DMS 273 treated with DMSO at 0.1 percent for 48 hours (cell line): ENCODE results near the gene GPR158.

Experiments used
- DNase-seq: peaks from one replicate; lab custom pipeline; 2025; lab: John Stamatoyannopoulos, UW

GPR158 gene

DNA sequence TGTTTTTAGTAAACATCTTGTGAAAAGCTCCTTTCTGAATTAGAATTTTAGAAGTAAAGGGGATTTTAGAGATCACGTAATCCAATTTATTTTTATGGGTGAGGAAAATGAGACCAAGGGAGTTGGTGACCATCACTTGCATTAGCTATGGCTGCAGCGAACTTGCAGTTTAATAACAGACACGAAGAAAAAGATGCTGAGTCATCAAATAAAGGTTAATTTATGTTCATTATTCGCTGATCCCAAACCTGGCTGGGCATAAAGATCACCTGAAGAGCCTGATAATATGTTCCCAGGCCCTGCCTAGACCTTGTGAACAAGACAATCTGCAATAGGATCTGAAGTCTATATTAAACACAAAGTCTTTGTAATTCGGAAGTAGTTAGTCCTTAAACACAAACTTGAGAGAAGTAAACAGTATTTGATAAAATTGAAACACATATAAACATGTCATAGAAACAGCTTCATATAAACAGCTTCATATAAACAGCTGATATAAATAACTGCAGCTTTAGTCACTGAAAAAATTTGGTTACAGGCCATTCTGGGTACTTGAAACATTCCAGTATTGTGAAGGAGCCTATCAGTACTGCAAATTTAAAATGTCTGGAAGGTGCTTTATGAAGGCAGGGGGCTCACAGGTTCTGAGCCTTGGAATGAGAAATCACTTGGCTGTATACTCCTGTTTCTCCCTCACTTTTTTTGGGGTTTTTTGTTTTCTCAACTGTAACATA, 16.5 kb downstream of the GPR158 start:
- DNase-seq = no peak

DNA sequence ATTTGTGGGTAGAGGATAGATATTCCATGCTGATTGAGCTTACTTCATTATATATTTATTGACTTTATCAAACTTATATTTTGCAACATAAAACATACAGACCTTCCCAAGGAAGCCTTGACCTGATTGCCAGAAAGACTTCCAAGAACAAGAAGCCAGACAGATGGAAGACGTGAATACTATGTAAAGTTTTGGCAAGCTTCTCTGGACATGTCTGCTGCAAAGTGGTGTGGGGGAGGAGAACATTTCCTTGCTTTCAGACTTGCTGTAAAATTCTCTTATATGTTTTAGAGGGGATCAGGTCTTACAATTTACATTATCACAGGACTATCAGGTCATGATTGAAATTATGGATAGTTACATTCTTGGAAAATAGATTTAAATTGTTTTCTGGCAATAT, 23.4 kb downstream of the GPR158 start:
- no peak for DNase-seq

- DNase-seq = no peak
These were observed 32.1 kb downstream of the GPR158 start for GRCh38 chr10:25206693-25207414.

DNA sequence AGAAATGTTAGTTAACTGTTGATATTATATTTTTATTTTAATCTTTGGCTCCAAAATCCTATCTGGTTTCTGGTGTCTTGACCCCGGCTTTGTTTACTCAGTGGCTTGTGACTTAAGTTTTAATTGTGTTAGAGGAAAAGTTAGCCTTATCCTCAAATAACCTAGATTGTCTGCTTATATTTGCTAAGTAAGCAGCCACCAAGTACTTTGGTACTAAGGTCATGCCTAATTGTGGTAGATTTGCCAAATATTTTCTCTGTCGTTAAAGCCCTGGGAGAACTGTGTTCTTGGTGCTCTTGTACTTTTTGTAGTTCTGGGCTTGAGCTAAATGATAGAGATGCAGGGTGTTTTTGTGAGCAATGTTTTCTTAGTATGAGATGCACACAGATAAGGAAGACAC, 34.8 kb downstream of the GPR158 start:
- no peak for DNase-seq

- DNase-seq = no peak
These were observed 35.5 kb downstream of the GPR158 start for GRCh38 chr10:25210265-25210664.

- no peak for DNase-seq
These were observed 45.4 kb downstream of the GPR158 start for GRCh38 chr10:25220156-25220555.

GRCh38 chr10:25222085-25222660, 47.4 kb downstream of the GPR158 start:
- DNase-seq = no peak

DNA sequence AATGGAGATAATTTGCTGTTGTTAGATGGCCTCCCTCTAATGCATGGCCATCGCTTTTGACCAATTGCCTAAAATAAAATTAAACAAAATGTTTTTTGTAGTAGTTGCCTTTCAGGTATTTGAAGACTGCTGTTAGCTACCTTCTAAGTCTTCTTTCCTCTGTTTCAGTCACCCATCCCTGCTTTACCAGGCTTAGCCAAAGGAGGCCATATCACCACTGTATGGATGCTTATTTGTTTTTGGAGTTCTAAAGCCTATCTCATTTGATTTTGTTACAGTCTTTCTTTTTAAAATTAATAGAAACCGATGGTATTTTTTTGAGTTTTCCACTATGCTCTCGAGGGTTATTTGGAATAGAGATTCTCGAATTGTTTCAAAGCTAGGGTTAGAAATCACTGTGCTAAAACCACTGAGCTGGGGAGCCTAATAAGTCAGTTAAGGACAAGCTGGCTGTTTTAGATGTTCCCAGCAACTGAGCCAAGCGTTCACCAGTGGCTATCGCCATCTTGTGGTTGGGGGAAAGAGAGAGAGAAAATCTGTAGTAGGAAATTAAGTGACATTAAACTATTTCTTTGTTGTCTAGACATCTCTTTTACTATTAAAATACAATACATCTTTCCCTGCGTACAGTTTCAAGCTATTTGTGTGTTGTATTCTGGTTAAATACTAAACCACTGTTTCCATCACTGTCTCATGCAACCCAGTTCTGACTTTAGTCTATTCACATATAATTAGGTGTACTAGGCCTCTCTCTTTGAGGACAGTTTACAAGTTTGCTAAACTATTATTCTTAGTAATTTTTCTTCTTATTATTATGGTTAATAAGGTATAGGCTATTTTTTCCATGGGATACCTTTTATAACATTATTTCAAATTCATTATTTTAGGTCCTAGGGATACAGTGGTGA, 52.2 kb downstream of the GPR158 start:
- no peak for DNase-seq

GRCh38 chr10:25231751-25232150, 57.0 kb downstream of the GPR158 start:
- DNase-seq = no peak

DNA sequence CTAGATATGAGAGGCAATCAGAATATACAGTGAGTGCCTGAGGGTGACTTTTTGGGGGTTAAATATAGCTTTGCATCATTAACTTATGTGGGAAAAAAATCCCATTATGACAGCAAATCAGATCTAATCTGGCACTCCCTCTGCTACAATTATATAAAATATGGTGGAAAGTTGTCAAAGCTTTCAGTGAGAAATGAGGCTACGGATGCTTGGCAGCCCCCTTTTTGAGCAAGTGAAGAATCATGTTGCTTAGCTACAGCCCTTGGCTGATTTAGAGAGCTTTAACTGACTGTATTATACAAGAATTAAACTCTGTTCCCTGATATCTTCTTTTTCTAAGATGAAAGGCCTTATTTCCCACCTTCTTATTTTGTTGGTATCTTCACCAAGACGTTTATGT, 57.4 kb downstream of the GPR158 start:
- no peak for DNase-seq

DNA sequence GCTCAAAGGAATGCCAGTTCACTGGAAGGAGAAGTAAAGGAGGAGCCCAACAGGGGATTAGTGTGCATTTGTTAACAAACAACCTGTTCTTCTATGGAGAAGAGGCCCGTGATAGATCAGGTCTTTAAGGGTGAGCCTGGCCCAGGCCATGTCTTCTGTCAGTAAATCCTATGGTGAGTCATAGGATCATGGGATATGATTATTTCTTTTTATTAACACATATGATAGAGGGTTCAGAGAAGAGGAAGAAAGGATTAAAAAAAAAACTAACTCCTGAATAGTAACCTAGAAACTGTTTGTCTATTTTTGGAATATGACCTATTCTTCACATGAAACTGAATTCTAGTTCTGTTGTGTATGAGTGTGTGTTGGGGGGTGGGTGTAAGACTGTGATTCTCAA, 70.4 kb downstream of the GPR158 start:
- no peak for DNase-seq

GRCh38 chr10:25257646-25258045, 82.8 kb downstream of the GPR158 start:
- DNase-seq = no peak

DNA sequence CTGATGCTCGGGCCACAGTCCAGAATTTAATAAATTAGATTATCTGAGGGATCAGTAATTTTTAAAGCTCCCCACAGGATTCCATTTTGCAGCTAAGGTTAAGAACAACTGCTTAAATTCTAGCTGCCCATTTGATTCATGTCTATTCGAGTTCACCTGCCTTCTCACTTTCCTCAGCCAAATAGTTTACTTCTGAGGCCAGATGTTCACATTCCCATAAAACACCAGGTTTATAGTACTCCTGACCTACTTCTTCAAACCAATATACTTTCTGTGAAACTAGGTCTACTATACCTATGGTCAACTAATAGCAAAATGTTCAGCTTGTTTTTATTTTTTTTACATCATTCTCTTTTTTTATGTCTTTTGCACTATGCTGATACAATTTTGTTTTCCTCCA, 86.3 kb downstream of the GPR158 start:
- DNase-seq = no peak

- no peak for DNase-seq
These were observed 86.8 kb downstream of the GPR158 start for GRCh38 chr10:25261558-25261957.

- DNase-seq = no peak
These were observed 89.1 kb downstream of the GPR158 start for GRCh38 chr10:25263931-25264330.

GRCh38 chr10:25278180-25278579, 103.4 kb downstream of the GPR158 start:
- no peak for DNase-seq

DNA sequence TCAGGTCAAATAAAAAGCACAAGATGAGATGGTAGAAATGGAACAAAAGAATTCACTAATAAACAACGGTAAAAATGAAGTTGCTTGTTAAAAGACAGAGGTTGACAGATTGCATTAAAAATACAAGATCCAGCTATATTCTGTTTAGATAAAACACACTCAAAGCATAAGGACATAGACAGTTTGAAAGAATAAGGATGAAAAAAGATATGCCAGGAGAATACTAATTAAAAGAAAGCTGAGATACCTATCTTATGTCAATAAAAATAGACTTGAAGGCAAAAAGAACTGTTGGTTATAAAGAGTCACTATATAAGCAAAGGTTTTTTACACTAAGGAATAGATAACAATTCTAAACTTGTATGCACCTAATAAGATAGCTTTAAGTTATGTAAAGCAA, 105.3 kb downstream of the GPR158 start:
- no peak for DNase-seq

DNA sequence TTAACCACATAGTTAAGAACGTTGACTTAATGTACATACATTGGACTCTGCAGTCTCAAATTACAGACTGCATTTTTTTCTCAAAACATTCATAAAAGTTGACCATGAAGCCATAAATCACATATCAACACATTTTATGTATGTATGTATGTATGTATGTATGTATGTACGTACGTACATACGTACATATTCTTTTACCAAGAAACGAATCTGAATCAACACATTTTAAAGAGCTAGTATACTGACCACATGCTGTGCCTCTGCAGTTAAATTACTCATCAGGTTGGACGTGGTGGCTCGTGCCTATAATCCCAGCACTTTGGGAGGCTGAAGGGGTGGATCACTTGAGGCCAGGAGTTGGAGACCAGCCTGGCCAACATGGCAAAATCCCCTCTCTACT, 105.8 kb downstream of the GPR158 start:
- DNase-seq = no peak

DNA sequence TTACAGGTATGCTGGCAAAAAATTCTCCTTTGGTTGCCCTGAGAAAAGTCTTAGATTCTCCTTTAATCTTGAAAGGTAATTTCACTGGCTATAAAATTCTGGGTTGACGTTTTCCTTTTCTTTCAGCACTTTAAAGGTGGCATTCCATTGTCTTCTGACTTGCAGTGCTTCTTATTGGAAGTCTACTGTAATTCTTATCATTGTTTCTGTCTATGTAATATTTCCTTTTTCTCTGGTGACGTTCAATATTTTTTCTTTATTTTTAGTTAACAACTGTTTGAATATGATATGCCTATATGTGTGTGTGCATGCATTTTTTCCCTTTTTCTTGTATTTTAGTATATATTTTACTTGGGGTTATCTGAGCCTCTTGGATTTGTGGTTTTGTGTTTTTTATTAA, 111.0 kb downstream of the GPR158 start:
- DNase-seq = no peak

DNA sequence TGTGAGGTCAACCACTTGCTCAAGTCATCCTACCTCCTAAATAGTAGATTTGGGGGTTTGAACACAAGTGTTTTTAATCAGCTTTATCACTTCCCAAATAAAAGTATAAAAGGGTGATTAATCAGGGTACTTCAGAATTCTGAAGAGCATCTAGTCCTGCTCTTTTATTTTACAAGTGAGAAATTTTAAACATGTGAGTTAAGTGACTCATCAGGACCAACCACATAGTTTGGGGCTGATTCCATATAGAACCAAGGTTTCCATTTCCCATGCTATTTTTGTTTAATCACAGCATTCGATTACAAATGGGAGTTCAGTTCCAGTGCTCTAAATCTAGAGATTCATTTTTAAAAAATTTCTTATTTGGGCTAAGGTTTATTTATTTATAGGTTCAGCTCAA, 113.4 kb downstream of the GPR158 start:
- DNase-seq = no peak

DNA sequence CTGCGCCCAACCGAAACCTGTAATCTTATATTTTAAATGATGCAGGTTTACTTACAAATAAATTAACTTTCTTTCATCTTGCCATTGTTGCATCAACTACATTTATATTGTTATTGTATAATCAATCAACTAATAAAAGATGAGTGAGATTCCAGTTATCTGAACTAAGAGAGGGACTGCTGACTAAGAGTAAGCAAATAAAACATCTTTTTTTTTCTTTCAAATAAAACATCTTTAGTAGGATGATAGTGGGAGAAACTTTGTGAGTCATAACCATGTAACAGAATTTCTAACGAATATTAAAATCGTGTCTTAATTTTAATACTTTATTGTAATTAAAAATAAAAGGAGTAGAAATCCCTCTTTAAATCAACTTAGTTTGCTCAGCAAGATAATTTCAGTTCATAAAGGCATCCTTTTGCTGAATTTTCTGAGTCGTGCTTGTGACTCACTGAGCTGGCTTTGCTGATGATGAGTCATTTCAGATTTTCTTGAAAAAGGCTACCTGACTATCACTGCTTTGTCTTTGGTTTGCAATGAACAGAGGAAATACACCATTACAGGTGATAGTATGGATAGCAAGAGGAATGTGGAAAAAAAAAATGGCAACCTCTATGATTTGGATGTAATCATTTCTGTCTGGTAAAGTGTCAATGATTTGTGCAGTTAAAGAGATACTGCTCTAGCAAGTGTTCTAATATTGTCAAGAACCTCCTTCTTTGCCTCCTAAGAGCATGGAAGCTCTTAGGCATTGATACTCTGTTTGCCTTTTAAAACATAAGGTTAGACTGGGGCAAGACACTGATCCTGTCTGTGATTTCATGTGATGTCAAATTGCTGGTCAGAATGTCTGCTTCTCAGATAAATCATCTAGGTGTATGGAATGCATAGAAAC, 119.5 kb downstream of the GPR158 start:
- no peak for DNase-seq
